Stimulated activated naive CD8-positive, alpha-beta T cell treated with anti-CD3 and anti-CD28 coated beads, Interleukin-15, Interleukin-2, amounts not matched to agents 100 ng/mL and 50 ng/mL, for 24 hours (primary cell): ENCODE data around the gene SCAF8.

Source experiments
- H3K27ac Mint-ChIP-seq: one replicate; pipeline ENCODE4 v1.8.0; 2021; ENCODE audit warnings: mild to moderate bottlenecking, mixed read lengths
- H3K27me3 Mint-ChIP-seq: one replicate; pipeline ENCODE4 v1.8.0; 2021; ENCODE audit warnings: mixed read lengths
- H3K36me3 Mint-ChIP-seq: one replicate; pipeline ENCODE4 v1.8.0; 2021; ENCODE audit warnings: low read depth, mixed read lengths
- H3K4me1 Mint-ChIP-seq: one replicate; pipeline ENCODE4 v1.8.0; 2021; ENCODE audit warnings: low read depth, mixed read lengths
- H3K4me3 Mint-ChIP-seq: one replicate; pipeline ENCODE4 v1.8.0; 2021; ENCODE audit warnings: mild to moderate bottlenecking, mixed read lengths
- H3K9me3 Mint-ChIP-seq: one replicate; pipeline ENCODE4 v1.8.0; 2021; ENCODE audit warnings: mixed read lengths

SCAF8 gene

GRCh38 chr6:154821638-154822037 lies 88.4 kb downstream of the SCAF8 start:
- Mint-ChIP-seq H3K27me3 (no peaks in the 10 kb centered on the region), H3K27ac (peak overlapping the region; percentile 6), H3K4me1 (no peaks in the 10 kb centered on the region), H3K4me3 (no peak overlapping the region), H3K36me3 (peaks cover 62% of the 10 kb centered on the region), H3K9me3 (no peaks in the 10 kb centered on the region)

GRCh38 chr6:154822947-154823558 lies 89.8 kb downstream of the SCAF8 start:
- no peaks in the 10 kb centered on the region for H3K4me1 Mint-ChIP-seq
- no peaks in the 10 kb centered on the region for H3K9me3 Mint-ChIP-seq
- no peaks in the 10 kb centered on the region for H3K27me3 Mint-ChIP-seq
- no peak overlapping the region for H3K27ac Mint-ChIP-seq
- H3K4me3 Mint-ChIP-seq, result no peak overlapping the region
- peaks cover 61% of the 10 kb centered on the region for H3K36me3 Mint-ChIP-seq

GRCh38 chr6:154824076-154824475 lies 90.9 kb downstream of the SCAF8 start:
- no peak overlapping the region for H3K4me3 Mint-ChIP-seq
- H3K36me3 Mint-ChIP-seq, result peaks cover 56% of the 10 kb centered on the region
- H3K27me3 Mint-ChIP-seq, result no peaks in the 10 kb centered on the region

GRCh38 chr6:154829970-154830369 lies 96.8 kb downstream of the SCAF8 start:
- H3K27ac Mint-ChIP-seq, result no peak overlapping the region
- H3K27me3 Mint-ChIP-seq, result no peaks in the 10 kb centered on the region

More at GRCh38 chr6:154824076-154824475, 90.9 kb downstream of the SCAF8 start:
- H3K4me1 Mint-ChIP-seq, result no peaks in the 10 kb centered on the region
- no peaks in the 10 kb centered on the region for H3K9me3 Mint-ChIP-seq
- H3K27ac Mint-ChIP-seq, result no peak overlapping the region

GRCh38 chr6:154830771-154831170 lies 97.6 kb downstream of the SCAF8 start:
- Mint-ChIP-seq H3K36me3 (peaks cover 66% of the 10 kb centered on the region), H3K4me3 (no peak overlapping the region), H3K27me3 (no peaks in the 10 kb centered on the region), H3K4me1 (peaks cover 6% of the 10 kb centered on the region), H3K27ac (no peak overlapping the region), H3K9me3 (no peaks in the 10 kb centered on the region)

More at GRCh38 chr6:154829970-154830369, 96.8 kb downstream of the SCAF8 start:
- no peaks in the 10 kb centered on the region for H3K9me3 Mint-ChIP-seq
- H3K36me3 Mint-ChIP-seq, result peaks cover 66% of the 10 kb centered on the region
- H3K4me3 Mint-ChIP-seq, result no peak overlapping the region
- no peaks in the 10 kb centered on the region for H3K4me1 Mint-ChIP-seq

GRCh38 chr6:154835307-154835706 lies 102.1 kb downstream of the SCAF8 start:
- Mint-ChIP-seq H3K4me3 (no peak overlapping the region), H3K27me3 (no peaks in the 10 kb centered on the region), H3K9me3 (no peaks in the 10 kb centered on the region), H3K36me3 (peaks cover 43% of the 10 kb centered on the region), H3K4me1 (peaks cover 11% of the 10 kb centered on the region), H3K27ac (no peak overlapping the region)

GRCh38 chr6:154839546-154839945 lies 106.3 kb downstream of the SCAF8 start:
- Mint-ChIP-seq H3K4me1 (peaks cover 23% of the 10 kb centered on the region), H3K36me3 (peaks cover 15% of the 10 kb centered on the region), H3K27me3 (no peaks in the 10 kb centered on the region), H3K4me3 (no peak overlapping the region), H3K9me3 (no peaks in the 10 kb centered on the region), H3K27ac (no peak overlapping the region)

GRCh38 chr6:154840363-154840762 lies 107.1 kb downstream of the SCAF8 start:
- peaks cover 20% of the 10 kb centered on the region for H3K4me1 Mint-ChIP-seq
- H3K27ac Mint-ChIP-seq, result no peak overlapping the region
- no peaks in the 10 kb centered on the region for H3K9me3 Mint-ChIP-seq
- no peak overlapping the region for H3K4me3 Mint-ChIP-seq
- H3K27me3 Mint-ChIP-seq, result no peaks in the 10 kb centered on the region
- peaks cover 12% of the 10 kb centered on the region for H3K36me3 Mint-ChIP-seq

- Mint-ChIP-seq H3K36me3 (peaks cover 12% of the 10 kb centered on the region), H3K27ac (no peak overlapping the region), H3K4me1 (peaks cover 17% of the 10 kb centered on the region), H3K9me3 (no peaks in the 10 kb centered on the region), H3K27me3 (no peaks in the 10 kb centered on the region), H3K4me3 (no peak overlapping the region)
Observed at GRCh38 chr6:154841109-154841508, 107.9 kb downstream of the SCAF8 start.

GRCh38 chr6:154842833-154843232 lies 109.6 kb downstream of the SCAF8 start:
- Mint-ChIP-seq H3K27me3 (no peaks in the 10 kb centered on the region), H3K4me1 (peaks cover 16% of the 10 kb centered on the region), H3K4me3 (no peak overlapping the region), H3K36me3 (peaks cover 20% of the 10 kb centered on the region), H3K27ac (no peak overlapping the region), H3K9me3 (no peaks in the 10 kb centered on the region)

- Mint-ChIP-seq H3K36me3 (peaks cover 26% of the 10 kb centered on the region), H3K4me1 (peaks cover 21% of the 10 kb centered on the region), H3K27me3 (no peaks in the 10 kb centered on the region), H3K4me3 (no peak overlapping the region), H3K27ac (no peak overlapping the region), H3K9me3 (no peaks in the 10 kb centered on the region)
Observed at GRCh38 chr6:154847318-154847717, 114.1 kb downstream of the SCAF8 start.

GRCh38 chr6:154848580-154848979 lies 115.4 kb downstream of the SCAF8 start:
- peaks cover 14% of the 10 kb centered on the region for H3K4me1 Mint-ChIP-seq
- H3K9me3 Mint-ChIP-seq, result no peaks in the 10 kb centered on the region
- peaks cover 32% of the 10 kb centered on the region for H3K36me3 Mint-ChIP-seq
- H3K27me3 Mint-ChIP-seq, result no peaks in the 10 kb centered on the region
- no peak overlapping the region for H3K27ac Mint-ChIP-seq
- no peak overlapping the region for H3K4me3 Mint-ChIP-seq

GRCh38 chr6:154849475-154849874 lies 116.3 kb downstream of the SCAF8 start:
- peaks cover 38% of the 10 kb centered on the region for H3K36me3 Mint-ChIP-seq
- no peaks in the 10 kb centered on the region for H3K27me3 Mint-ChIP-seq
- no peak overlapping the region for H3K27ac Mint-ChIP-seq
- peaks cover 9% of the 10 kb centered on the region for H3K4me1 Mint-ChIP-seq
- H3K4me3 Mint-ChIP-seq, result no peak overlapping the region
- H3K9me3 Mint-ChIP-seq, result no peaks in the 10 kb centered on the region

- H3K27me3 Mint-ChIP-seq, result no peaks in the 10 kb centered on the region
- H3K4me3 Mint-ChIP-seq, result no peak overlapping the region
- no peaks in the 10 kb centered on the region for H3K9me3 Mint-ChIP-seq
- no peak overlapping the region for H3K27ac Mint-ChIP-seq
- H3K4me1 Mint-ChIP-seq, result peaks cover 9% of the 10 kb centered on the region
- H3K36me3 Mint-ChIP-seq, result peaks cover 37% of the 10 kb centered on the region
Observed at GRCh38 chr6:154852687-154853086, 119.5 kb downstream of the SCAF8 start.

- Mint-ChIP-seq H3K27me3 (no peaks in the 10 kb centered on the region), H3K4me1 (no peaks in the 10 kb centered on the region), H3K27ac (no peak overlapping the region), H3K4me3 (no peak overlapping the region), H3K9me3 (no peaks in the 10 kb centered on the region), H3K36me3 (peaks cover 19% of the 10 kb centered on the region)
Observed at GRCh38 chr6:154857529-154857928, 124.3 kb downstream of the SCAF8 start.

- no peak overlapping the region for H3K4me3 Mint-ChIP-seq
- H3K4me1 Mint-ChIP-seq, result peaks cover 4% of the 10 kb centered on the region
- no peaks in the 10 kb centered on the region for H3K27me3 Mint-ChIP-seq
- H3K36me3 Mint-ChIP-seq, result peaks cover 9% of the 10 kb centered on the region
- H3K9me3 Mint-ChIP-seq, result no peaks in the 10 kb centered on the region
- no peak overlapping the region for H3K27ac Mint-ChIP-seq
Observed at GRCh38 chr6:154861825-154862224, 128.6 kb downstream of the SCAF8 start.
